Neural progenitor cell (in vitro differentiated cells): Measurements from ENCODE around the gene CCDC77.

Experiments used
- CTCF ChIP-seq: fragments of 200-600 bp; sonication (generic); IDR thresholded peaks from 2 replicates; pipeline ENCODE4 v1.5.1; 2017; ENCODE audit warnings: antibody characterized with exemption, mild to moderate bottlenecking
- EZH2 ChIP-seq: fragments of 200-600 bp; sonication (generic); IDR thresholded peaks from 2 replicates; pipeline ENCODE4 v1.6.1; 2017; ENCODE audit warnings: antibody characterized with exemption, mild to moderate bottlenecking, moderate library complexity
- EZH2phosphoT487 ChIP-seq: fragments of 200-600 bp; sonication (generic); IDR thresholded peaks from 2 replicates; pipeline ENCODE4 v1.6.1; 2017; ENCODE audit warnings: antibody characterized with exemption

GRCh38 chr12:460261-461230 lies 59.1 kb downstream of the CCDC77 start:
- TF ChIP-seq CTCF (no peak), EZH2 (no peak), EZH2phosphoT487 (no peak)
